ENCODE measurements around the gene SRF. TPM values are rescaled to one million over a fixed set of nuclear protein-coding genes. Genes with fewer than 3 reads are reported as not detected.
"Not testable (repeated sequence)": the region's sequence is repeated elsewhere in the genome, so short reads cannot be mapped to it uniquely, and the experiment has no call there.

The SRF gene
- total RNA-seq, 1 experiment from 2014 or later: 32.1 TPM

DNA sequence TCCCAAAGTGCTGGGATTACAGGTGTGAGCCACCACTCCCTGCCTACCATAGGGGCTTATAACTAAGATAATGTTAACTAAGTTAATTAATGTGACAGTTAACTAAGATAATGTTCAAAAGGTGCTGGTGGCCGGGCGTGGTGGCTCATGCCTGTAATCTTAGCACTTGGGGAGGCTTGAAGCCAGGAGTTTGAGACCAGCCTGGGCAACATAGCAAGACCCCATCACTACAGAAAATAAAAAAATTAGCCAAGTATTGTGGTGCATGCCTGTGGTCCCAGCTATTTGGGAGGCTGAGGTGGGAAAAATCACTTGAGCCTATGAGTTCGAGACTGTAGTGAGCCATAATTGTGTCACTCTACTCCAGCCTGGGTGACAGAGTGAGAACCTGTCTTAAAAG, 32.8 kb upstream of the SRF start:
- CTCF ChIA-PET: interaction anchor here (1.2 kb wide), 1 partner anchor 236 kb away, joined by 6 read pairs; no protein-coding TSS in a partner anchor
- TF ChIP-seq, protein P1, sequence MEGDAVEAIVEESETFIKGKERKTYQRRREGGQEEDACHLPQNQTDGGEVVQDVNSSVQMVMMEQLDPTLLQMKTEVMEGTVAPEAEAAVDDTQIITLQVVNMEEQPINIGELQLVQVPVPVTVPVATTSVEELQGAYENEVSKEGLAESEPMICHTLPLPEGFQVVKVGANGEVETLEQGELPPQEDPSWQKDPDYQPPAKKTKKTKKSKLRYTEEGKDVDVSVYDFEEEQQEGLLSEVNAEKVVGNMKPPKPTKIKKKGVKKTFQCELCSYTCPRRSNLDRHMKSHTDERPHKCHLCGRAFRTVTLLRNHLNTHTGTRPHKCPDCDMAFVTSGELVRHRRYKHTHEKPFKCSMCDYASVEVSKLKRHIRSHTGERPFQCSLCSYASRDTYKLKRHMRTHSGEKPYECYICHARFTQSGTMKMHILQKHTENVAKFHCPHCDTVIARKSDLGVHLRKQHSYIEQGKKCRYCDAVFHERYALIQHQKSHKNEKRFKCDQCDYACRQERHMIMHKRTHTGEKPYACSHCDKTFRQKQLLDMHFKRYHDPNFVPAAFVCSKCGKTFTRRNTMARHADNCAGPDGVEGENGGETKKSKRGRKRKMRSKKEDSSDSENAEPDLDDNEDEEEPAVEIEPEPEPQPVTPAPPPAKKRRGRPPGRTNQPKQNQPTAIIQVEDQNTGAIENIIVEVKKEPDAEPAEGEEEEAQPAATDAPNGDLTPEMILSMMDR (IDR thresholded peaks at IDR 0.05; ENCODE audit: unreplicated experiment): no peak

DNA sequence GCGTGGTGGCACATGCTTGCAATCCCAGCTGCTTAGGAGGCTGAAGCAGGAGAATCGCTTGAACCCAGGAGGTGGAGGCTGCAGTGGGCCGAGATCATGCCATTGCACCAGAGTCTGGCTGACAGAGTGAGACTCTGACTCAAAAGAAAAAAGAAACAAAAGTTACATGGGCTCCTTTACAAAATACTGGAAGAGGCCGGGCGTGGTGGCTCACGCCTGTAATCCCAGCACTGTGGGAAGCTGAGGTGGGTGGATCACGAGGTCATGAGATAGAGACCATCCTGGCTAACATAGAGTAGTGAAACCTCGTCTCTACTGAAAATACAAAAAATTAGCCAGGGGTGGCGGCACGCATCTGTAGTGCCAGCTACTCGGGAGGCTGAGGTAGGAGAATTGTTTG, 31.1 kb upstream of the SRF start:
- not testable (repeated sequence) for BruUV-seq (replicated peaks); H3K9me3 Mint-ChIP-seq (ENCODE audit: unreplicated experiment)

More for the DNA sequence above, 32.8 kb upstream of the SRF start:
- H3K36me3 Mint-ChIP-seq (ENCODE audit: insufficient read depth, unreplicated experiment): peaks cover 14% of the 10 kb centered on the region
- no peak overlapping the region for H3K27ac Mint-ChIP-seq (ENCODE audit: low read depth, unreplicated experiment)
- no TSS peak for BruUV-seq (replicated peaks)
- H3K4me1 Mint-ChIP-seq (ENCODE audit: insufficient read depth, unreplicated experiment): no peaks in the 10 kb centered on the region
- intact Hi-C loops (cut with micrococcal nuclease): no loop called here
- DNase-seq (ENCODE audit: unreplicated experiment): no peak
- H3K9me3 Mint-ChIP-seq (ENCODE audit: unreplicated experiment): no peaks in the 10 kb centered on the region
- H3K4me3 Mint-ChIP-seq (ENCODE audit: unreplicated experiment): no peak overlapping the region
- POLR2A ChIA-PET: no interaction called here
- H3K27me3 Mint-ChIP-seq (ENCODE audit: insufficient read depth, unreplicated experiment): no peaks in the 10 kb centered on the region

DNA sequence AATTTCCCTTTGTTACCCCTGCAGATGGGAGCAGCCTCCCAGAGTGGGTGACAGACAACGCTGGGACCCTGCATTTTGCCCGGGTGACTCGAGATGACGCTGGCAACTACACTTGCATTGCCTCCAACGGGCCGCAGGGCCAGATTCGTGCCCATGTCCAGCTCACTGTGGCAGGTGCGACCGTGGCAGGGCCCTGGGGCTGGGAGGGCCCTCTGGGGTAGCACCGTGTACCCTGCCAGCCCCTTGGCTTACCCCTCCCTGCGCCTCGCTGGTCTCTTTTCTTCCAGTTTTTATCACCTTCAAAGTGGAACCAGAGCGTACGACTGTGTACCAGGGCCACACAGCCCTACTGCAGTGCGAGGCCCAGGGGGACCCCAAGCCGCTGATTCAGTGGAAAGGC, 29.4 kb upstream of the SRF start:
- peaks cover 14% of the 10 kb centered on the region for H3K36me3 Mint-ChIP-seq (ENCODE audit: insufficient read depth, unreplicated experiment)
- ChIA-PET CTCF (interaction anchor here (0.5 to 4.3 kb wide), 2 partner anchors 13 to 50 kb away, joined by 7 to 18 read pairs; no protein-coding TSS in a partner anchor), POLR2A (no interaction called here)
- intact Hi-C loops (cut with micrococcal nuclease): no loop called here
- no peak overlapping the region for H3K27ac Mint-ChIP-seq (ENCODE audit: low read depth, unreplicated experiment)
- TF ChIP-seq, protein P1 (IDR thresholded peaks at IDR 0.05; ENCODE audit: unreplicated experiment): no peak
- DNase-seq (ENCODE audit: unreplicated experiment): no peak
- H3K27me3 Mint-ChIP-seq (ENCODE audit: insufficient read depth, unreplicated experiment): no peaks in the 10 kb centered on the region
- no peaks in the 10 kb centered on the region for H3K9me3 Mint-ChIP-seq (ENCODE audit: unreplicated experiment)
- peaks cover 18% of the 10 kb centered on the region for H3K4me1 Mint-ChIP-seq (ENCODE audit: insufficient read depth, unreplicated experiment)
- BruUV-seq (replicated peaks): no TSS peak
- H3K4me3 Mint-ChIP-seq (ENCODE audit: unreplicated experiment): no peak overlapping the region

More for the DNA sequence above, 31.1 kb upstream of the SRF start:
- H3K4me1 Mint-ChIP-seq (ENCODE audit: insufficient read depth, unreplicated experiment); H3K27me3 Mint-ChIP-seq (ENCODE audit: insufficient read depth, unreplicated experiment); DNase-seq (ENCODE audit: unreplicated experiment); intact Hi-C loops (cut with micrococcal nuclease); H3K4me3 Mint-ChIP-seq (ENCODE audit: unreplicated experiment): not testable (repeated sequence)
- POLR2A ChIA-PET: interaction anchor here (0.6 to 1.1 kb wide), 3 partner anchors 18 to 160 kb away, joined by 3 to 4 read pairs (median 4); no protein-coding TSS in a partner anchor
- peaks cover 14% of the 10 kb centered on the region for H3K36me3 Mint-ChIP-seq (ENCODE audit: insufficient read depth, unreplicated experiment)
- CTCF ChIA-PET: interaction anchor here (0.6 to 0.9 kb wide), 3 partner anchors 16 to 69 kb away, joined by 3 to 4 read pairs (median 3); no protein-coding TSS in a partner anchor
- peak overlapping the region; percentile 49 for H3K27ac Mint-ChIP-seq (ENCODE audit: low read depth, unreplicated experiment)

DNA sequence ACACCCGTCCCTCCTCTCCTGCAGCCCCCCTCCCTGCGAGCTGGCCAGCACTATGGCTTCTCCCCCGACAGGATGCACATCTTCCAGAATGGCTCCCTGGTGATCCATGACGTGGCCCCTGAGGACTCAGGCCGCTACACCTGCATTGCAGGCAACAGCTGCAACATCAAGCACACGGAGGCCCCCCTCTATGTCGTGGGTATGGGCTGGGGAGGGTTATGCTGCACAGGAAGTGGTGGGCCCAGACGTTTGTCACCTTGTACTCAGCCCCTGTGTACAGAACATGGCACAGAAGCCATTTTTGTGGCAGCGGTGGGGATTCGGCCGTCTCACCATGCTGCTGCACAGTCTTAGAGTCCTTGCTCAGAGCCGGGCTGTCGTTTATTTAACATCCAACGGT, 29.0 kb upstream of the SRF start:
- POLR2A ChIA-PET: interaction anchor here (1.1 to 2.3 kb wide), 2 partner anchors 45 to 158 kb away, joined by 3 to 14 read pairs; partner anchors contain the start of gene PPP2R5D

More for the DNA sequence above, 29.0 kb upstream of the SRF start:
- CTCF ChIA-PET: interaction anchor here (0.5 to 4.3 kb wide), 5 partner anchors 11 to 349 kb away, joined by 3 to 18 read pairs (median 4); no protein-coding TSS in a partner anchor
- TF ChIP-seq, protein P1 (IDR thresholded peaks at IDR 0.05; ENCODE audit: unreplicated experiment): no peak
- H3K4me3 Mint-ChIP-seq (ENCODE audit: unreplicated experiment): no peak overlapping the region
- no peak for DNase-seq (ENCODE audit: unreplicated experiment)
- H3K27ac Mint-ChIP-seq (ENCODE audit: low read depth, unreplicated experiment): no peak overlapping the region
- H3K4me1 Mint-ChIP-seq (ENCODE audit: insufficient read depth, unreplicated experiment): peaks cover 18% of the 10 kb centered on the region
- peaks cover 14% of the 10 kb centered on the region for H3K36me3 Mint-ChIP-seq (ENCODE audit: insufficient read depth, unreplicated experiment)
- no peaks in the 10 kb centered on the region for H3K9me3 Mint-ChIP-seq (ENCODE audit: unreplicated experiment)
- intact Hi-C loops (cut with micrococcal nuclease): no loop called here
- H3K27me3 Mint-ChIP-seq (ENCODE audit: insufficient read depth, unreplicated experiment): no peaks in the 10 kb centered on the region
- BruUV-seq (replicated peaks): no TSS peak
